ENCODE data around the gene SGIP1.

Gene SGIP1

GRCh38 chr1:66606362-66607065, 72.6 kb downstream of the SGIP1 start:
- no peak for DNase-seq (ENCODE audit: low spot score)

- DNase-seq (ENCODE audit: low spot score): no peak
Measured at GRCh38 chr1:66607458-66607857, 73.5 kb downstream of the SGIP1 start.

- DNase-seq (ENCODE audit: low spot score): no peak
Measured at GRCh38 chr1:66613187-66613586, 79.2 kb downstream of the SGIP1 start.

- no peak for DNase-seq (ENCODE audit: low spot score)
Measured at GRCh38 chr1:66617362-66618184, 83.6 kb downstream of the SGIP1 start.

- DNase-seq (ENCODE audit: low spot score): no peak
Measured at GRCh38 chr1:66618390-66618789, 84.4 kb downstream of the SGIP1 start.

GRCh38 chr1:66623812-66624211, 89.9 kb downstream of the SGIP1 start:
- DNase-seq (ENCODE audit: low spot score): peak; percentile 7

GRCh38 chr1:66624412-66625060, 90.6 kb downstream of the SGIP1 start:
- peak; percentile 46 for DNase-seq (ENCODE audit: low spot score)

- DNase-seq (ENCODE audit: low spot score): no peak
Measured at GRCh38 chr1:66626261-66626660, 92.3 kb downstream of the SGIP1 start.

GRCh38 chr1:66628926-66629325, 95.0 kb downstream of the SGIP1 start:
- DNase-seq (ENCODE audit: low spot score): no peak

- DNase-seq (ENCODE audit: low spot score): no peak
Measured at GRCh38 chr1:66633159-66633558, 99.2 kb downstream of the SGIP1 start.

- no peak for DNase-seq (ENCODE audit: low spot score)
Measured at GRCh38 chr1:66637146-66637545, 103.2 kb downstream of the SGIP1 start.

- no peak for DNase-seq (ENCODE audit: low spot score)
Measured at GRCh38 chr1:66641891-66642473, 108.0 kb downstream of the SGIP1 start.

GRCh38 chr1:66642992-66643391, 109.0 kb downstream of the SGIP1 start:
- peak; percentile 31 for DNase-seq (ENCODE audit: low spot score)

- DNase-seq (ENCODE audit: low spot score): no peak
Measured at GRCh38 chr1:66644331-66644730, 110.4 kb downstream of the SGIP1 start.

- no peak for DNase-seq (ENCODE audit: low spot score)
Measured at GRCh38 chr1:66648901-66649595, 115.1 kb downstream of the SGIP1 start.

- no peak for DNase-seq (ENCODE audit: low spot score)
Measured at GRCh38 chr1:66652556-66652955, 118.6 kb downstream of the SGIP1 start.

GRCh38 chr1:66654643-66655042, 120.7 kb downstream of the SGIP1 start:
- DNase-seq (ENCODE audit: low spot score): no peak

GRCh38 chr1:66671455-66671854, 137.5 kb downstream of the SGIP1 start:
- no peak for DNase-seq (ENCODE audit: low spot score)

- peak; percentile 74 for DNase-seq (ENCODE audit: low spot score)
Measured at GRCh38 chr1:66676613-66677298, 142.8 kb downstream of the SGIP1 start.

GRCh38 chr1:66678146-66678545, 144.2 kb downstream of the SGIP1 start:
- no peak for DNase-seq (ENCODE audit: low spot score)

GRCh38 chr1:66679140-66679539, 145.2 kb downstream of the SGIP1 start:
- DNase-seq (ENCODE audit: low spot score): no peak
